Glomerular endothelial cell (primary cell): Measurements from ENCODE around the gene TTC21A. TPM values are rescaled to one million over a fixed set of nuclear protein-coding genes. Genes with fewer than 3 reads are reported as not detected.
A peak's percentile ranks its signal among the peaks of the same experiment; 100 is the strongest.

Source experiments
- DNase-seq: peaks from one replicate; pipeline ENCODE4 v3.0.0-alpha.2; 2011; ENCODE audit warnings: low read depth, low spot score; ENCODE audit errors: extremely low read depth
- total RNA-seq: library from RNA; depleted of rRNA; stranded (reverse); fragments of >200 nt; gene quantifications from 2 replicates; pipeline ENCODE4 v1.2.3, GENCODE V29; 2015

TTC21A gene
- total RNA-seq, 1 donor from 2014 or later: 6.5 TPM

DNA sequence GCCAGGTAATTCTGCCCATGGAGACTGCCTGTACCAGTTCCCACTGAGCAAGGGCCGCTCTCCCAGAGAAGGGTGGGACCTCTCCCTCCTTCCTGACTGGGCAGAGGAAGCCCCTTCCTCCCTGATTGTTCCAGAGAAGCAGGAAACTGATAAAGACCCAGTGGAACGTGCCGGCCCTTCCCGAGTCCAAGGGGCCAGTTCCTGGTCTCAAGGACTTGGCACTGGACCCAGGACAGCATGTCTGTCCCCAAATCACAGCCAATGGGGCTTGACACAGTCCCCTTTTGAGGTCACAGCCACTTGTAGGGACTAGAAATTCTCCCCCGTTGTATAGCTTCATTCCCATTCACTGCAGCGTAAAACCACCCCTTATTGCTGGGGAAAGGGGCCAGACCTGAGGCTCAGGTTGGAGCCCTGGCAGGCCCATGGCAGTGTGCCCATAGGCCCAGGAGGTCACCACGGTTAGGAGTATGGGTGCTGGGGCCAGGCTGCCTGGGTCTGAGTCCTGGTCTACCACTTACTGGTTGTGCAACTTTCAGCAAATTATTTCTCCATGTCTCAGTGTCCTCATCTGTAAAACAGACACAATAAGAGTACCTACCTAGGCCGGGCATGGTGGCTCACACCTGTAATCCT, 27.8 kb downstream of the TTC21A start:
- DNase-seq: no peak

DNA sequence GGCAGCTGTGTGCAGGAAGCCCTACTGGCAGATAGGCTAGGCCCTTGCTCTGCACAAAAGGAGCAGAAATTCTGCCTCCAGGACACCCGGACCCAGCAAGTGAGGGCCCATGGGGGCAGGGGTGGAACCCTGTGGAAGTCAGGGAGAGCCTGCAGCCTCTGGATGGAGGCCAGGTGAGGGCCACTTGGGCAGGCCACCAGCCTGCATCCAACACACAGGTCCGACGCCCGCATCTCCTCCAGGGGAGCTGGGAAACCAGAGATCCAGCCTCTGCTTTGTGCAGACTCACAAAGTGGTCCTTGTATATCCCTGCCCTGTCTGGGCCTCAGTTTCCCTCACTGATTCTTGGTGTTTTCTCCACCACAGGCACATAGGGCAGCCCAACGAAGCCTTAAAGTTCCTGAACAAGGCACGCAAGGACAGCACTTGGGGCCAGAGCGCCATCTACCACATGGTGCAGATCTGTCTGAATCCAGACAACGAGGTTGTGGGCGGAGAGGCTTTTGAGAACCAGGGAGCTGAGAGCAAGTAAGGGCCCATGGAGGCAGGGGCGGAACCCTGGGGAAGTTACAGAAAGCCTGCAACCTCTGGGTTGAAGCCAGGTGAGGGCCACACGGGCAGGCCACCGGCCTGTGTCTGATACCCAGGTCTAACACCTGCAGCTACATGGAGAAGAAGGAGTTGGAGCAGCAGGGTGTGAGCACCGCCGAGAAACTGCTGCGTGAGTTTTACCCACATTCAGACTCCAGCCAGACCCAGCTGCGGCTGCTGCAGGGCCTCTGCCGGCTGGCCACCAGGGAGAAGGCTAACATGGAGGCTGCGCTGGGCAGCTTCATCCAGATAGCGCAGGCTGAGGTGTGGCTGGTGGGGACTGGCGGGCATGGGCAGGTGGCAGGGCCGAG, 29.3 kb downstream of the TTC21A start:
- DNase-seq: no peak

DNA sequence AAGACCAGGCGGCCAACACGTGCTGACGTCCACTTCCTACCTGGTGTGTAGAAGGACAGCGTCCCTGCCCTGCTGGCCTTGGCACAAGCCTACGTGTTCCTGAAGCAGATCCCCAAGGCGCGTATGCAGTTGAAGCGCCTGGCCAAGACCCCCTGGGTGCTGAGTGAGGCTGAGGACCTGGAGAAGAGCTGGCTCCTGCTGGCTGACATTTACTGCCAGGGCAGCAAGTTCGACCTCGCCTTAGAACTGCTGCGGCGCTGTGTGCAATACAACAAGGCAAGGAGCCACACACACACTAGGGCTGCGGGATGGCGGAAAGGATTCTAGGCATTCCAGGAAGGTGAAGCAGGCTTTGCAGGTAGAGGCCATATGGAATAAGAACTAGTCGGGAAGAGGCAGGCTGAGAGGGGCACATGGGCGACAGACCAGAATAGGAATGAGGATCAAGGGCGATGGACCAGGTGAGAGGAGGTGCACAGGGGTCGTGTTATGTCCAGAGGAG, 30.0 kb downstream of the TTC21A start:
- no peak for DNase-seq

DNA sequence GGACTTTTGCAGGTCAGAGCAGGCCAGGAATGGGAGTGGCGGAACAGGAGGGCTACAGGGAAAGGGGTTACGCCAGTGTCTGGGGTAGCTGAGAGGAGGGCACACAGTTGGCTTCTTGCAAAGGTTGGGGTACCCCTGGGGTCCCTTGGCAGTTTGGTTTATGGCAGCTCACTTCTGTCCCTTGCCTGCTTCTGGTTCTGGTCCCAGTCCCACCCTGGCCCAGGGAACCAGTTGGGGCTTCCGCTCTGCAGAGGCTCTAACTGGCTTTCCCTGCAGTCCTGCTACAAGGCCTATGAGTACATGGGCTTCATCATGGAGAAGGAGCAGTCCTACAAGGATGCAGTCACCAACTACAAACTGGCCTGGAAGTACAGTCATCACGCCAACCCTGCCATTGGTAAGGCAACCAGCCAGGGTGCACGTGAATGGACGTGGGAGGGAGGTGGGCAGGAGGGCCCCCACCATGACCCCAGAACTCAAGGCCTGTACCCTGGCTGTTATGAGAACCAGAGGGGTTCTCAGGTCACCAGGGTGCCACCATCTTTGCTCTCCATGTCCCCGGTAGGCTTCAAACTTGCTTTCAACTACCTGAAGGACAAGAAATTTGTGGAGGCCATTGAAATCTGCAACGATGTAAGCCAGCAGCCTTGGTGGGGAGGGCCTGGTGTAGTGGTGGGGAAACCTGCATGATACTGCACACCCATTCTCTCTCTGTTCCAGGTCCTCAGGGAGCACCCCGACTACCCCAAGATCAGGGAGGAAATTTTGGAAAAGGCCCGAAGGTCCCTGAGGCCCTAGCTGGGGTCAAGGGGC, 30.7 kb downstream of the TTC21A start:
- no peak for DNase-seq

DNA sequence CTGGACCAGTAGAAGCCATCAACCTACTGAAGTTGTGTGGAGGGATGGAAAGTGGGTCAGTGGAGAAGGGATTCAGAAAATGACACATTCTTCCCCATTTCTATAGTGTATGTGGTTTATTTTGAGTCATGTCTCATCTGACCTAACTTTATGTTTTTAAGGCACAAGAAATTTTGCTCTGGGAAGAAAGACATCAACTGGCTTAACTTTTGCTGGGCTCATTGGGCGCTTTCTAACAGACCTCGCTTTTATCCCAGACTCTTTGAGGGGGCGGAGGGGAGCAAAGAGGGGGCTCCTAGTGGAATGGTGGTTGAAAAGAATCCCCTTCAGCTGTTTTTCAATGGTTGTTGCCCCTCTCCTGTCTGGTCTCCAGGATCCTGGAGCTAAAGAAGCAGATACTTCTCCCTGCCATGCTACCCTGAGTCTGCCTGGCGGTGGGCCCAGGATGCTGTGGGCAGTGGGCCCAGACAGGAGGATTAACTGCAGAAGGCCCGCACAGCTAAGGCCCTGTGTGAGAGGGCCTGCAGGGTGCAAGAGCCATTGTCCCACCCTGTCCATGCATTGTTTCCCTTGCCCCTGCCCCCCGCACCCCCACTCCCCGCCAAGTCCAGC, 31.4 kb downstream of the TTC21A start:
- DNase-seq: no peak

DNA sequence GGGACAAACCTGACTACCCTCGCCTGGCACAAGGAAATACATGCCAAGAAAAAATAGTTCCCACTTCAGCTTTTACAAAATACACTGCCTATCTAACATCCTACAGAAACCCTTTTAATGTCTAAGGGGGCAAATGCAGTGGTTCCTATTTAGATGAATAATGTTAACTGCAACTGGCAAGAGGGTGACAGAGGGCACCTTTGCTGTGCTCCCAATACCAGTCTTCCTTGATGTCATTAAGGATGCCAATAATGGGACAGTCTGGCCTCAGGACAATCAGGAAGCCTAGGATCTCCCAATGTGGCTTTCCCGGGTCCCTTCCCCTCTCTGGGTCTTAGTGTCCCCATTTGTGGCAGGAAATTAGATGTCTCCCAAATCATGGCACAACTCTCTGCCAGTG, 32.0 kb downstream of the TTC21A start:
- no peak for DNase-seq

DNA sequence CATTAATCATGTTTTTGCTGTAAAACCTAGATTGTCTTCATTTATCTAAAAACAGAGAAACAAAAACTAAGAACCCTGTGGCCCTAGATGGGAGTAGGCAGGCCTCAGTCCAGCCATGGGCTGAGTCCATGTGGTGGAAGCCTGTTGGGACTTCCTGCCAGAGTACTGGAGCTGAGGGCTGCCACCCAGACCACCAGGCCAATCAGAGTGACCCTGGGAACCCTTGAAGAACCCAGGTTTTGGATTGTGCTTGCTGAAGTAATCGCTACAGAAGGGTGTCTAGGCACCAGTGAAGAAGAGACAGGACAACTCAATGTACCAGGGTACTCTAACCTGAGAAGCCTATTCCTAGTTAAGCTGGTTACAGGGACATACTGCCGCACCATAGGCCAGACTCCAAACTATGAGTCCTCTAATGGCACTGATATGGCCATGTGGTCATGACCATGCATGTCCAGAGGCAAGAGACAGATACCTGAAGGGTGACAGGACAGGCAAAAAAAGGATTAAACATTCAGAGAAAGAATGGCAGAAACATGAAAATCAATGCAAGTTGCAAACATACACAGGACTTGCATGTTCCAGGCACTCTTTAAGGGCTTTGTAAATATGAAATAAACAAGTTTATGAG, 33.0 kb downstream of the TTC21A start:
- no peak for DNase-seq

DNA sequence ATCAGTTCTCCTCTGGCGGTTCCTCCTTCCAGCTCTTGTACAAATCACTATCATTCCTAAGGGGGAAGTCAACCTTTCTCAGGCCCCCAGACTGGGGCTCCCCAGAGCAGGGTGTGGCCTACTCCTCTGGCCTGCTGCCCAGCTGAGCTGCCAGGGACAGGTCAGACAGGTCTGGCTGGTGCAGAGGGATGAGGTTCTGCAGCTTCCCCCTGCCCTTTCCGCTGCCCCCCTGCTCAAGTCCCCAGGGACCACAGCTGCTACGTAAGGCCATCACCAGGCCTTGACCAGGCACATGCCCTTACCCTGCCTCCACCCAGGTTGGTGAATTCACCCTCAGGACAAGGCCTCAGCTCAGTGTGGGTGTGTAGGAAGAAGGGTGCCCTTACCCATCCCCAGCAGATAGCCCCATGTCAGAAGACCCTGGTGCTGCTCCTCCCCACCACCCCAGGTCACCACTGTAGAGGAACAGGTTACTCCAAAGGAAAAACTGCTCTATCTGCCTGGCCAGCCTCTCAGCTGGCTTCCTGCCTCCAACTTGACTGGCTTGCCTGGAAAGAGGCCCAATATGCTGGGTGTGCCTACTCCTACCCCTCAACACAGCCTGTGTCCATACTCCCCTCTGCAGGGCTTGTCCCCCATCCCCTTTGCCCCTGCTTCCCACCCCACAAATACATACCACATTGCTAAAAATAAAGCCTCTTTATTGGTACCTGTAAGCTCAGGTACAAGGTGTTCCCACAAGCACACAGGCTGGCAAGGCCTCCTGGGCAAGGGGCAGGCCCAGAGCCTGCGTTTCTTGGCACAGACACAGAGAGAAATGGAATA, 33.9 kb downstream of the TTC21A start:
- no peak for DNase-seq

DNA sequence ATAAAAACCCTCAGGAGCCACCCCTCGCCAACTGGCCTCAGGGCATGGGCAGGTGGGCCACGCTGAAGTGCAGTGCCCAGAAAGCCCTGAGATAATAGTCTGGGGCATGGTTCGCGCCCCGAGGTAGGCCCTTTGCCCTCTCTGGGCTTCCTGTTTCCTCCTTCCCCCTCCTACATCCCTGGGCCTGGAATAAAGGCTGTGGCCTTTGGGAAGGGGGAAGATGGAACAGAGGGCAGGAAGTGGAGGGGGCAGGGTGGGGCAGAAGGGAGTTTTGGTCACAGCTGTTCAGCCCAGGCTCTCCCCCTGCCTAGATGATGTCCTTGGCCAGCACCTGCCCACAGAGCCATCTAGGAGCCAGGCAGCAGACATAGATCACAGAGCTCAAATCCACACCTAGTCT, 34.6 kb downstream of the TTC21A start:
- no peak for DNase-seq

DNA sequence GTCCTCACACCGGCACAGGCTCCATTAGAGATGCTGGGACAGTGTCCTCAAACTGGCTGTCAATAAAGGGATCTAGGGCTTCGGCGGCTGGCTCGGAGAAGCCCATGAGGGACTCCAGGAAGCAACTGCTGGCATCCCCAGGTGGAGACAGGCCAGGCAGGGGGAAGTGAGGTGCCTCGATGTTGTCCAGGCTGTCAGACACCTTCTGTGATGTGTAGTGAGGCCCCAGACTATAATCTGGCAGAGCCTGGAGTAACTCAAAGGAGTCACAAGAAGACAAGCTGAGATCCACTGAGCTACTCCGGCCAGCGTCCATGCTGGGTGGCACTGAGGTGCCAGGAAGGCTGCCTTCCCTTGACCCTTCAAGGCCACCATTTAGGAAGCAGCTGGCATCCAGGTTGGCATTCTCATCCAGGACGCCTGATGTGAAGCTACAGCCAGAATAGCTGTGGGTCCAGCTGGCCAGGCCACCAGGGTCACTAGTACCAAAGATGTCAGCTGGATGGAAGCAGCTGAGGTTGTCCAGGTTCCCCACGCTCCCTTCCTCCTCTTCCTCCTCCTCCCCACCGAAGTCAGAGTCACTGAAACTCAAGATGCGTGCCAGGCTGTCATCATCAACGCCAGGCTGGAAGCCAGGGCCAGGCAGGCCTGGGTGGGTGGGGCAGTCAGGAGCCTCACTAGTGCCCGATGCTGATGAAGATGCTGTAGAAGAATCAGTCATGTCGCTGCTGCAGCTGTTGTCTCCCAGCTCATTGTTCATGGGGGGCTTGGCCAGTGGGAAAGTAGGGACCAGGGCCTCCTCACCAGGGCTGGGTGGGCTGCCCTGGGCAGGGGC, 35.8 kb downstream of the TTC21A start:
- DNase-seq: no peak

DNA sequence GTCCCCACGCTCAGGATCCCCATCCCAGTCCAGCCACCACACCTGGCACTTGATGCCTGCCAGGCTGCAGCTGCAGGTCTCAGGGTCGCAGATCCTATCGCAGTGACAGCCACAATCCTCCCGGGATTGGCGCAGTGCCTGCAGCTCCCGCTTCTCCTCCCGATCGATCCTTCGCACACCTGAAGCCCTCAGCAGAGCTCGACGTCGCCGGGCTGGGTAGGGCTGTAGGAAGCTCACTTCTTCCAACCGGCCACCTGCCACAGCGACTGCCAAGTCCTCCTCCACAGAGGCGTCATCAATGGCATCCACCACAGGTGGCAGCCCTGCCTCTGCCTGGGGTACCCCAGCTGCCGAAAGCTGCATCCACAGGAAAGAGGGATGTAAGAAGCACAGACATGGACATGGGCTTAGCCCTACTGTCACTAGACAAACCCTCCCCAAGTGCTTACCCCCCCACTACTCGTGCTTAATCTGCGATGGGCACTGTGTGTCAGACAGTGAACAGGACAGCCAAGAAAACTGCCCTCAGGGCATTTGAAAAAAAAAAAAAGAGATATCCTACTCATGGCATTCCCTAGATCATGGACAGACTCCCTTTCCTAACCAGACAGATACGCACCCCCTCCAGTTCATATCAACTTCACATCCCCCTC, 36.7 kb downstream of the TTC21A start:
- DNase-seq: no peak

DNA sequence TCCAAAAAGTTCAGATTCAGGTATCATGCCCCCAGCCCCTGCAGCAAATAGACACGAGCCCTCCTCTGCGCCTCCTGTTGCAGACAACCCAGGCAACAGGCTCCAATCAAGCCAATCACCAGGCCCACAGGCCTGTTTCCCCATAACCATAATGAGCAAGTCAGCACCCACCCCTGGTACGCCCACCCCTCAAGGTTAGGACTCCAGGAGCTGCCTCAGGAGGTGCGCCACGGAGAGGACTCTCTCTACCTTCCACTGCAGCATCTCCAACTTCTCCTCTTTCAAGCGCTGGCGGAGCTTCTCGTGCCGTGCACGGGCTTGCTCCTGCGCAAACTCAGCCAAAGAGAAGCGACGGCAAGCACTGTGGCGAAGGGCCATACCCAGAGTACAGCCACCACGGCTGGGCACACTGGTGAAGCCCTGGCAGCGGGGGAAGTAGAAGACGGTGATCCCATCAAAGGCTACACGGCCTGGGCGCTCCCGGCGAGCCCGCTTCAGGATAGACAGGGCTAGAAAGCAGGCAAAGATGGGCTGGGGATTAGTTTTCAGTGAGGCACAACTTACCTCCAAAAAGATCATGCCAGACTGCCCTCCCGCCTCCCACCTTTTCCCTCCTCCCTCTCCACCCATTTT, 37.4 kb downstream of the TTC21A start:
- DNase-seq: no peak

DNA sequence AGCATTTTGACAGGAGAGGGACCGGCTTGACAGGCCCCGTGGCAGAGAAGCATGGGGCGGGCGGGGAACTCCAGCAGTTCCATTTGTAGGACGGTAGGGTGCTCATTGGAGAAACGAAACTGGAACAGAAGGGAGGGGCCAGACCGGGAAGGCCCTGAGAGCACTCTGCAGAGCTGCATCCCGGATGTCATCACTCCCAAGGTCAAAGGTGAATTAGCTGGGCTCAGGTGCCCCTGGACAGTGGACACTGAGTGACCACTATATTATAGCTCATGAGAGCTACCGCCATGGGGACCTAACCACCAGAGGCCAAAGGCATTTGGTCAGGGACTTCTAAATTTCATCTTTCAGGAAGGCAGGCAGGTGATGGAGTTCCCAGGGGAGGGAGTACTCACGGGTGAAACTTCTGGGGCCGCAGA, 38.6 kb downstream of the TTC21A start:
- DNase-seq: no peak

DNA sequence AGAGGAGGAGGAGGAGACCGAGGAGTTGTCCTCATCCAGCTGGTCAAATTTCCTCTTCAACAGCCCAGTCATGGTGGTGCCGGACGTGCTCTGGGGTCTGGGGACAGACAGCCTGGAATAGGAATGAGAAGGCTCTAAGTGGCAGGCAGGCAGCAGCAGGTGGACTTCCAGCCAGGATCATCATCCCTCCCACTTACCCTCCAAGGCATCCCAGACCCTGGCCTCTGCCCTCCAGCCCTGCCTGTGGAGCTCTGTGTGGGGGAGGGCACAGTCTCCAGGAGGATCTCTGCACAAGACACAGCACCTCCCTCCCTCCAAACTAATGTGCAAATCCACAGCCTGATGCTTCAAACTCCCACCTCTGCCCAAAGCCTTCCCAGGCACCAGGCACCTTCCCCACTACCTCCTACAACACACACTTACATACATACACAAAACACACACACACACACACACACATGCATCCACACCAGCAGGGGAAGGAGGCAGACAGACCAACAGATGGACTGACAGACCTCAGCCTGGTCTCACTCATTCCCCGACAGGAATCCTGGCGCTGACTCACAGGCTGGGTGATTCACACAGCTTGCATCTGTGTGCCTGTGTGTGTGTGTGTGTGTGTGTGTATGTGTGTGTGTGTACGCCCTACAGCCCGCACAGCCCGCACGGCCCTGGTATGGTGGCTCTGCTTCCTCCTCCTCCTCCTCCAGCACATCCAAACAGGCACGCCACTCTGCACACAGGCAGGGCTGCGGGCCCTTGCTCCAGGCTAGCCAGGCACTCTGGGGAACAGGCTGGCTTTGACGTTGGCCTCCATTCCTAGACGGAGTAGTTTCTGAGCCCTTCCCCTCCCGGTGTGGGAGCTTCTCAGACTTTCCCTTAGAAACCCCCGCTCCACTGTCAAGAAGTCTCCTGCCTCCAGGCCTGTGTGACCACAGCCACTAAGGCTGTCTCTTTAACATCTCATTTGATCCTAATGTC, 39.4 kb downstream of the TTC21A start:
- peak; percentile 84 for DNase-seq

DNA sequence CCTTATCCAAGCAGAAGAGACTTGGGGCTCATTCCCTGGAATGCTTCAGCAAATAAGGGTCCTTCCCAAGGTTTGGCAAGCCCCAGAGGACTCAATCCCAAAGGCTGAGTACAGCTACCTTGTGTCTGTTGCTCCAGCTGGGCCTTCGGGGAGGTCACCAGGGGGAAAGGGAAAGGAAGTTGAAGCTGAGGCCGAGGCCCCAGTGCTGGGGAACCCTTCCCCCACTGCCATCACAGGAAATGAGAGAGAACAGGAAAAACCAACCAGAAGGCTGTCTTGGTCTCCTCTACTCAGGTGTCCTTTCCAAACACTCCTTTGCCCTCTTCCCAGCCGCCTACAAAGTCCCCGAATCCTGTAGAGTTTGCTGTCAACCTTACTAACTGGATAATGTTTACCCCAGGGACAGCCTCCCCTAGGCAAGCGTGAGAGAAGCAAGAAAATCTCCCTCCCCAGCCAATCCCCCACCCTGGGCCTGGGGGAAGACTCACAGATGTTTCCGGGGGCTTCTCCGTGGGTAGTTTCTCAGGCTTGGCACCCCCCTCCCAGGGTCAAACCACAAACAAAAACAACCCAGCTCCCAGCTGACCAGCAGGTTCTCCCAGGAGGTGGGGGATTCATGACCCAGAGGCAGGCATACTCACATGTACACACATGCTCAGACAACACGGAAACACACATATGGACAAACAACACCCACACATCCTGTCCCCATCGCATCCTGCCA, 40.4 kb downstream of the TTC21A start:
- DNase-seq: no peak
